Mesothelial cell of epicardium (in vitro differentiated cells): ENCODE measurements around the gene ALK. TPM values are rescaled to one million over a fixed set of nuclear protein-coding genes. Genes with fewer than 3 reads are reported as not detected.

Experiments used
- DNase-seq, 2 experiments: peaks; one replicate each; pipeline ENCODE4 v3.0.0; 2021; ENCODE audit warnings: low spot score in 2 of 2; ENCODE audit not compliant: unreplicated experiment in 2 of 2
- H3K27ac Mint-ChIP-seq: 2 replicates; pipeline ENCODE4 v1.8.0; 2021; ENCODE audit warnings: mixed read lengths
- H3K27me3 Mint-ChIP-seq: 2 replicates; pipeline ENCODE4 v1.8.0; 2021; ENCODE audit warnings: low read depth, mixed read lengths
- H3K36me3 Mint-ChIP-seq: 2 replicates; pipeline ENCODE4 v1.8.0; 2021; ENCODE audit warnings: mixed read lengths
- H3K4me1 Mint-ChIP-seq: 2 replicates; pipeline ENCODE4 v1.8.0; 2021; ENCODE audit warnings: mixed read lengths
- H3K4me3 Mint-ChIP-seq: 2 replicates; pipeline ENCODE4 v1.8.0; 2021; ENCODE audit warnings: mild to moderate bottlenecking, moderate library complexity, mixed read lengths
- H3K9me3 Mint-ChIP-seq: 2 replicates; pipeline ENCODE4 v1.8.0; 2021; ENCODE audit warnings: mixed read lengths
- CTCF ChIP-seq: fragments of 200-600 bp; sonication (generic); IDR thresholded peaks from one replicate; pipeline ENCODE4 v1.5.0; 2021; ENCODE audit warnings: antibody characterized with exemption; ENCODE audit not compliant: unreplicated experiment
- total RNA-seq: library from RNA; stranded (reverse); gene quantifications from 3 replicates; pipeline ENCODE4 v1.2.1, GENCODE V29; 2021

ALK gene
- total RNA-seq, 1 donor from 2014 or later = 0.13 TPM

- Mint-ChIP-seq H3K27me3 (peaks cover 6% of the 10 kb centered on the region), H3K4me3 (no peak overlapping the region), H3K27ac (no peak overlapping the region), H3K36me3 (no peaks in the 10 kb centered on the region), H3K4me1 (no peaks in the 10 kb centered on the region), H3K9me3 (peaks cover 28% of the 10 kb centered on the region)
- TF ChIP-seq CTCF = no peak
- DNase-seq = no peak
Observed at GRCh38 chr2:29821591-29821990, 99.8 kb downstream of the ALK start.

- Mint-ChIP-seq H3K27me3 (peaks cover 2% of the 10 kb centered on the region), H3K27ac (no peak overlapping the region), H3K4me1 (no peaks in the 10 kb centered on the region), H3K9me3 (peaks cover 17% of the 10 kb centered on the region), H3K36me3 (no peaks in the 10 kb centered on the region), H3K4me3 (no peak overlapping the region)
- DNase-seq = no peak
- TF ChIP-seq CTCF = no peak
Observed at GRCh38 chr2:29819570-29819969, 101.8 kb downstream of the ALK start.

- H3K27ac Mint-ChIP-seq = no peak overlapping the region
Observed at GRCh38 chr2:29817801-29818680, 103.3 kb downstream of the ALK start.

GRCh38 chr2:29817299-29817698 is 104.1 kb downstream of the ALK start:
- Mint-ChIP-seq H3K27me3 (peaks cover 2% of the 10 kb centered on the region), H3K36me3 (no peaks in the 10 kb centered on the region), H3K27ac (no peak overlapping the region), H3K9me3 (no peaks in the 10 kb centered on the region), H3K4me3 (no peak overlapping the region), H3K4me1 (no peaks in the 10 kb centered on the region)
- TF ChIP-seq CTCF = no peak
- DNase-seq = no peak

More at GRCh38 chr2:29817801-29818680, 103.3 kb downstream of the ALK start:
- Mint-ChIP-seq H3K4me3 (no peak overlapping the region), H3K4me1 (no peaks in the 10 kb centered on the region), H3K27me3 (peaks cover 2% of the 10 kb centered on the region), H3K9me3 (peaks cover 5% of the 10 kb centered on the region), H3K36me3 (no peaks in the 10 kb centered on the region)
- no peak for TF ChIP-seq CTCF
- no peak for DNase-seq

GRCh38 chr2:29816651-29817050 is 104.7 kb downstream of the ALK start:
- Mint-ChIP-seq H3K36me3 (no peaks in the 10 kb centered on the region), H3K27me3 (peaks cover 2% of the 10 kb centered on the region), H3K4me1 (no peaks in the 10 kb centered on the region), H3K4me3 (no peak overlapping the region), H3K9me3 (no peaks in the 10 kb centered on the region), H3K27ac (no peak overlapping the region)
- no peak for TF ChIP-seq CTCF
- no peak for DNase-seq
